ENCODE data around the gene APH1A. TPM values are rescaled to one million over a fixed set of nuclear protein-coding genes. Genes with fewer than 3 reads are reported as not detected.

APH1A gene
- total RNA-seq, 6 experiments from 2014 or later: 104 to 119 (median 107) TPM

- no peak for TF ChIP-seq CTCF (IDR thresholded peaks at IDR 0.05)
- H3K9me3 Mint-ChIP-seq: no peaks in the 10 kb centered on the region
- H3K27ac Mint-ChIP-seq: no peak overlapping the region
- H3K4me1 Mint-ChIP-seq (ENCODE audit: low read depth): no peaks in the 10 kb centered on the region
- H3K36me3 Mint-ChIP-seq (ENCODE audit: low read depth): peaks cover 29% of the 10 kb centered on the region
- peaks cover 1% of the 10 kb centered on the region; the same call in 1 of the 2 replicates for H3K27me3 Mint-ChIP-seq (ENCODE audit: insufficient read depth)
- no peak overlapping the region for H3K4me3 Mint-ChIP-seq
- no peak for DNase-seq
Measured at GRCh38 chr1:150302338-150302737, 33.5 kb upstream of the APH1A start.

GRCh38 chr1:150299716-150300115, 30.9 kb upstream of the APH1A start:
- H3K36me3 Mint-ChIP-seq (ENCODE audit: low read depth): peaks cover 39% of the 10 kb centered on the region
- H3K4me1 Mint-ChIP-seq (ENCODE audit: low read depth): peaks cover 14% of the 10 kb centered on the region
- peaks cover 1% of the 10 kb centered on the region; the same call in 1 of the 2 replicates for H3K27me3 Mint-ChIP-seq (ENCODE audit: insufficient read depth)
- H3K27ac Mint-ChIP-seq: no peak overlapping the region
- H3K9me3 Mint-ChIP-seq: no peaks in the 10 kb centered on the region
- no peak overlapping the region for H3K4me3 Mint-ChIP-seq
- TF ChIP-seq CTCF (IDR thresholded peaks at IDR 0.05): no peak
- no peak for DNase-seq

- DNase-seq: no peak
- no peak for TF ChIP-seq CTCF (IDR thresholded peaks at IDR 0.05)
- Mint-ChIP-seq H3K27me3 (ENCODE audit: insufficient read depth) (peaks cover 1% of the 10 kb centered on the region), H3K36me3 (ENCODE audit: low read depth) (peaks cover 25% of the 10 kb centered on the region), H3K27ac (peak overlapping the region; percentile 64), H3K4me1 (ENCODE audit: low read depth) (peaks cover 29% of the 10 kb centered on the region), H3K9me3 (no peaks in the 10 kb centered on the region), H3K4me3 (peak overlapping the region; percentile 4; the same call in 1 of the 2 replicates)
Measured at GRCh38 chr1:150295476-150295875, 26.7 kb upstream of the APH1A start.

GRCh38 chr1:150293433-150294253, 24.8 kb upstream of the APH1A start, which contains the start of gene MRPS21:
Gene MRPS21 (plus strand): TSS chr1:150293861. CDS start chr1:150294367, 506 bp downstream.
- H3K4me1 Mint-ChIP-seq (ENCODE audit: low read depth): peaks cover 29% of the 10 kb centered on the region
- H3K27me3 Mint-ChIP-seq (ENCODE audit: insufficient read depth): no peaks in the 10 kb centered on the region; the same call in none of the 2 replicates
- peaks cover 21% of the 10 kb centered on the region for H3K36me3 Mint-ChIP-seq (ENCODE audit: low read depth)
- peak; percentile 86 for DNase-seq
- peak within 1 kb of the TSS; percentile 100 for H3K27ac Mint-ChIP-seq
- TF ChIP-seq CTCF (IDR thresholded peaks at IDR 0.05): no peak
- H3K9me3 Mint-ChIP-seq: no peaks in the 10 kb centered on the region
- peak within 1 kb of the TSS; percentile 98 for H3K4me3 Mint-ChIP-seq

GRCh38 chr1:150288822-150289221, 20.0 kb upstream of the APH1A start:
- Mint-ChIP-seq H3K27me3 (ENCODE audit: insufficient read depth) (no peaks in the 10 kb centered on the region; the same call in none of the 2 replicates), H3K27ac (no peak overlapping the region), H3K9me3 (no peaks in the 10 kb centered on the region), H3K36me3 (ENCODE audit: low read depth) (no peaks in the 10 kb centered on the region; the same call in 1 of the 2 replicates), H3K4me1 (ENCODE audit: low read depth) (peaks cover 11% of the 10 kb centered on the region), H3K4me3 (no peak overlapping the region)
- no peak for TF ChIP-seq CTCF (IDR thresholded peaks at IDR 0.05)
- DNase-seq: no peak

Data from HFFc6 (cell line).